Stimulated activated CD8-positive, alpha-beta memory T cell treated with anti-CD3 and anti-CD28 coated beads, Interleukin-15, amount 100 ng/mL, for 48 hours (primary cell): Measurements from ENCODE around the gene NOL9.
"Not testable (repeated sequence)": the region's sequence is repeated elsewhere in the genome, so short reads cannot be mapped to it uniquely, and the experiment has no call there.

ENCODE experiments used
- DNase-seq, 2 donors: peaks; one replicate each; pipeline ENCODE4 v3.0.0-alpha.2; 2020; ENCODE audit warnings: low read depth in 2 of 2

NOL9 gene

DNA sequence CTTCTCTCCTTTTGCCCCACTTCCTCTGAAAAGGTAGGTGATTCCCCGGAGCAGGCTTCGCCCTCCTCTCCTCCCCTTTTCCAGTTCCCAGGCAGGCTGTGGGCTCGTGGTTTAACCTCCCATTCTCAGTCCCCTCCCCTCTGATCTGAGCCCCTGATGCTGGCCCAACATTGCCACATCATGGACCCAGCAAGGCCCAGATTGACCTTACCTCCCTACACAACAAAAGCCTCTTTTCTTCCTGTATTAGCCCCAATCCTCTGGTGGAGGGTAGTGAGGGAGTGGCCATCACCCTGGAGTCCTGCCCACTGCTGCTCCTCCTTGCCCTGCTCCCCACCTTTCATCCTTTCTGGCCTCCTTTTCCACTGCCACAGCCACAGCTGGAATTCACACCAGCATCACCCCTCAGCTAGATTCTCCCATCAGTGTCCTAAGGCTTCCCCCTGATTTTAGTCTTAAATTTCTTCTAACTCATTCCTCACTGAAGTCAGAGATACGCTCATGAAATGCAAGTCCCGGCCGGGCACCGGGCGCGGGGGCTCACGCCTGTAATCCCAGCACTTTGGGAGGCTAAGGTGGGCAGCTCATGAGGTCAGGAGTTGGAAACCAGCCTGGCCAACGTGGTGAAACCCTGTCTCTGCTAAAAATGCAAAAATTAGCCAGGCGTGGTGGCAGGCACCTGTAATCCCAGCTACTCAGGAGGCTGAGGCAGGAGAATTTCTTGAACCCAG is 18.5 kb upstream of the NOL9 start:
- no peak for DNase-seq

DNA sequence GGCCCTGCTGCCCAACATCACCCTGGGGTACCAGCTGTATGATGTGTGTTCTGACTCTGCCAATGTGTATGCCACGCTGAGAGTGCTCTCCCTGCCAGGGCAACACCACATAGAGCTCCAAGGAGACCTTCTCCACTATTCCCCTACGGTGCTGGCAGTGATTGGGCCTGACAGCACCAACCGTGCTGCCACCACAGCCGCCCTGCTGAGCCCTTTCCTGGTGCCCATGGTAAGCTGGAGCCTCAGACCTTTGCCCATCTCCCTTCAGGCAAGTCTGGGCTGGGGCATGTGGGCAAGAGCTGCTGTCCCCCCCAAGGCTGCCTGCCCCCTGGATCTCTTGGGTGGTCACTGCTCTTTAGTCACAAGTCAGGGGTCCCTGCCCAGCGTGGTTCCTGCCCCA is 16.7 kb upstream of the NOL9 start:
- no peak for DNase-seq

- DNase-seq = no peak
These were observed 15.8 kb upstream of the NOL9 start for GRCh38 chr1:6570100-6570499.

GRCh38 chr1:6569033-6569432 is 14.7 kb upstream of the NOL9 start:
- DNase-seq = no peak

- DNase-seq = no peak
These were observed 6.0 kb upstream of the NOL9 start for GRCh38 chr1:6560267-6560666.

DNA sequence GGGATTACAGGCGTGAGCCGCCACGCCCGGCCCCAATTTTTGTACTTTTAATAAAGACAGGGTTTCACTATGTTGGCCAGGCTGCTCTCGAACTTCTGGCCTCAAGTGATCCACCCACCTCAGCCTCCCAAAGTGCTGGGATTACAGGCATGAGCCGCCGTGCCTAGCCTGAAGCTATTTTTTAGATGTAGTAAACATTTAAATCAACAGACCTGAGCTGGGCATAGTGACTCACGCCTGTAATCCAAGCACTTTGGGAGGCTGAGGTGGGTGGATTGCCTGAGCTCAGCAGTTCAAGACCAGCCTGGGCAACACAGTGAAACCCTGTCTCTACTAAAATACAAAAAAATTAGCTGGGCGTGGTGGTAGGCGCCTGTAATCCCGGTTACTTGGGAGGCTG is 4.8 kb upstream of the NOL9 start:
- DNase-seq = not testable (repeated sequence)

DNA sequence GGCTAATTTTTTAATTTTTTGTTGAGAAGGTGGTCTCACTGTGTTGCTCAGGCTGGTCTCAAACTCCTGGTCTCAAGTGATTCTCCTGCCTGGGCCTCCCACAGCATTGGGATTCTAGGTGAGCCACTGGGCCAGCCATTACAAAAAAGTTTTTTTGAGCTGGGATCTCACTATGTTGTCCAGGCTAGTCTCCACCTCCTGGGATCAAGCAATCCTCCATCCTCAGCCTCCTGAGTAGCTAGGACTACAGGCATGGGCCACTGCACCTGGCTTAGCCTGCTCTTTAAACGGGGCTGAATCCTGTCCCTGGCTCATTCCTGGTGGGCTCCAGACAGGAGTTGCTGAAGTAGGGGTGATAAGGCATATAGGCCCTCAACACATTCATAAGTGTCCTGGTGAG is 3.3 kb upstream of the NOL9 start:
- no peak for DNase-seq

- no peak for DNase-seq
These were observed 830 bp upstream of the NOL9 start, which contains the start of gene TAS1R1 for GRCh38 chr1:6554907-6555778. TAS1R1 (plus strand) TSS chr1:6555307; CDS start chr1:6555374, 67 bp downstream.

GRCh38 chr1:6547301-6547700 is 7.0 kb downstream of the NOL9 start:
- no peak for DNase-seq

DNA sequence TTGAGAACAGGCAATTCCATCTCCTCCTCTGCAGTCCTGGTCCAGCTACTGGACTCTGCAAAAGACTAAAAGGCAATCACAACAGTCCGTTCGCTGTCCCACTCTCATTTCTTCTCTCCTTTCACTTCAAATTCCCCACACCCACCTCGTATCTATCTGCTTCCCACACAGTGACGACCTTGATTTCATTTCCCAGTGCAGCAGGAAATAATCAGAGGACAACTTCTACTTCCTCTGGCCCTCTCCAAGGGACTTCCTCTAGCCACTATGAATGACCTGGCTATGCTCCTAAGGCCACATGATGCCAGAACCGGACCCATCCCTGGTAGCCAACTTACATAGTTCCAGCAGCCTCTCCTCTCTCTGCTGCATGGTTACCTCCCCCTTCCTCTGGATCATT is 8.0 kb downstream of the NOL9 start:
- no peak for DNase-seq

GRCh38 chr1:6545276-6546112 is 8.8 kb downstream of the NOL9 start:
- no peak for DNase-seq

GRCh38 chr1:6544831-6545230 is 9.5 kb downstream of the NOL9 start:
- DNase-seq = no peak

GRCh38 chr1:6538956-6539355 is 15.4 kb downstream of the NOL9 start:
- no peak for DNase-seq

- DNase-seq = no peak
These were observed 18.0 kb downstream of the NOL9 start for GRCh38 chr1:6536291-6536690.

DNA sequence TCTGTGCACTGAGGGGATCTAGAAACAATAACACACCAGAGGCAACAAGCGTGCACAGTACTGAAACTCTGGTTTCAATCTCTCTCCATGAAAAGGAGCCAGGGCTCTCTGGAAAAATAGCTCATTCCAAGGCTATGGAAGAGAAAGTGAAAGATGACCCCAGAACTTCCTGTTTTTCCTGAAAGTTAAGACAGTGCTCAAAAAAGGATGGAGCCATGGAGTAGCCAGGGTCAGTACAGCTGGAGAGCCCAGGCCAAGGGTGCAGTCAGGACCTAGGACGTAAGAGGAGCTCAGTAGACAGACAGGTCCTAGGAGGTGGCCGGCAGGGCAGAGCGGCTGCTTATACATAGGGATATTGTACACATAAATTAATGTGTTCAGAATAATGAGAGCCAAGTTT is 19.1 kb downstream of the NOL9 start:
- no peak for DNase-seq

- DNase-seq = no peak
These were observed 20.0 kb downstream of the NOL9 start for GRCh38 chr1:6534248-6534822.

- DNase-seq = no peak
These were observed 22.3 kb downstream of the NOL9 start for GRCh38 chr1:6531996-6532395.

GRCh38 chr1:6530504-6531160 is 23.7 kb downstream of the NOL9 start:
- DNase-seq = no peak

- DNase-seq = no peak
These were observed 25.8 kb downstream of the NOL9 start for GRCh38 chr1:6528492-6528891.

DNA sequence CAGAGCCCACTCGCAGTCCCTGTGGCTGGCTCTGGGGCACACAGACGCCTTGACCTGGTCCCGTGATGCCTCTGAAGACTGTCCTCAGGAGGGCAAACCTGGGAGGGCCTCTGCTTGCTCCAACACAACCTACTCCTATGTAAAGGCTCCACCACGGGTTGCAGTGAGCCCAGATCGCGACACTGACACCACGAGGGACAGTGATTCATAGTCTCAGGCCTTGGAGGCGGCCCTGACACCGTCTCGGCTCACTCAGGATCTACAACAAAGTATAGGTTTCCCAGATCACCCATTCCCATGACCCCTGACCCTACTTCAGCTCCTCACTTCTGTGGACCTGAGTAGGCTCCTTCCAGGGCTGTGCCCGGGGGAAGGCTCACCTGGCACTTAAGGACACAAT is 28.0 kb downstream of the NOL9 start:
- DNase-seq = no peak

GRCh38 chr1:6523566-6523965 is 30.7 kb downstream of the NOL9 start:
- DNase-seq = no peak
